ENCODE results near the gene COQ10A.
"Not testable (repeated sequence)": the region's sequence is repeated elsewhere in the genome, so short reads cannot be mapped to it uniquely, and the experiment has no call there.

DNA sequence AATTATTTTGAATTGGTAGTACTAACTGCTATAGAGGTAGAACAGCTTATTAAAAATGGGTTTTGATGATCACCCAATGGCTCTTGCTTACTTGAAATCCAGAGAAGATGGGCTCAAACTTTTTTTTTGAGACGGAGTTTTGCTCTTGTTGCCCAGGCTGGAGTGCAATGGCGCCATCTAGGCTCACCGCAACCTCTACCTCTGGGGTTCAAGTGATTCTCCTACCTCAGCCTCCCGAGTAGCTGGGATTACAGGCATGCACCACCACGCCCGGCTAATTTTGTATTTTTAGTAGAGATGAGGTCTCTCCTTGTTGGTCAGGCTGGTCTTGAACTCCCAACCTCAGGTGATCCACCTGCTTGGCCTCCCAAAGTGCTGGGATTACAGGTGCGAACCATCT is 3.8 kb upstream of the COQ10A start:
- TF ChIP-seq, protein P1, sequence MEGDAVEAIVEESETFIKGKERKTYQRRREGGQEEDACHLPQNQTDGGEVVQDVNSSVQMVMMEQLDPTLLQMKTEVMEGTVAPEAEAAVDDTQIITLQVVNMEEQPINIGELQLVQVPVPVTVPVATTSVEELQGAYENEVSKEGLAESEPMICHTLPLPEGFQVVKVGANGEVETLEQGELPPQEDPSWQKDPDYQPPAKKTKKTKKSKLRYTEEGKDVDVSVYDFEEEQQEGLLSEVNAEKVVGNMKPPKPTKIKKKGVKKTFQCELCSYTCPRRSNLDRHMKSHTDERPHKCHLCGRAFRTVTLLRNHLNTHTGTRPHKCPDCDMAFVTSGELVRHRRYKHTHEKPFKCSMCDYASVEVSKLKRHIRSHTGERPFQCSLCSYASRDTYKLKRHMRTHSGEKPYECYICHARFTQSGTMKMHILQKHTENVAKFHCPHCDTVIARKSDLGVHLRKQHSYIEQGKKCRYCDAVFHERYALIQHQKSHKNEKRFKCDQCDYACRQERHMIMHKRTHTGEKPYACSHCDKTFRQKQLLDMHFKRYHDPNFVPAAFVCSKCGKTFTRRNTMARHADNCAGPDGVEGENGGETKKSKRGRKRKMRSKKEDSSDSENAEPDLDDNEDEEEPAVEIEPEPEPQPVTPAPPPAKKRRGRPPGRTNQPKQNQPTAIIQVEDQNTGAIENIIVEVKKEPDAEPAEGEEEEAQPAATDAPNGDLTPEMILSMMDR (IDR thresholded peaks at IDR 0.05; ENCODE audit: low read depth, low read length) = not testable (repeated sequence)
- TF ChIP-seq EZH2phosphoT487 (IDR thresholded peaks at IDR 0.05; ENCODE audit: low read depth) = not testable (repeated sequence)
